Spleen (tissue), 11 donors: ENCODE measurements around the gene LYRM4. TPM values are rescaled to one million over a fixed set of nuclear protein-coding genes. Genes with fewer than 3 reads are reported as not detected.

Experiments used
- DNase-seq: peaks from one replicate; pipeline ENCODE4 v3.0.0-alpha.2; 2020
- H3K27ac ChIP-seq, 8 donors: fragments of 200-600 bp; sonication (generic) in 7 of 8; 1 replicate in 4 of 8; 2 replicates in 4 of 8; pipeline versions ENCODE4 v1.5.0 to v1.8.0; 2016 to 2021; ENCODE audit warnings: inconsistent platforms in 4 of 8, mild to moderate bottlenecking in 4 of 8, moderate library complexity in 1 of 8
- H3K27me3 ChIP-seq, 7 donors: fragments of 200-600 bp; sonication (generic) in 6 of 7; replicated peaks in 1 of 7; 1 replicate in 4 of 7; 2 replicates in 3 of 7; pipeline versions ENCODE4 v1.5.0 to v1.8.0; 2016 to 2021; ENCODE audit warnings: inconsistent platforms in 3 of 7, mild to moderate bottlenecking in 1 of 7
- H3K36me3 ChIP-seq, 6 donors: fragments of 200-600 bp; sonication (generic) in 5 of 6; 1 replicate in 4 of 6; 2 replicates in 2 of 6; pipeline versions ENCODE4 v1.5.0 to v1.8.0; 2016 to 2021; ENCODE audit warnings: inconsistent platforms in 2 of 6
- H3K4me1 ChIP-seq, 6 donors: fragments of 200-600 bp; sonication (generic) in 5 of 6; 1 replicate in 3 of 6; 2 replicates in 3 of 6; pipeline versions ENCODE4 v1.5.0 to v1.8.0; 2016 to 2021; ENCODE audit warnings: inconsistent platforms in 3 of 6
- H3K4me3 ChIP-seq, 8 donors: fragments of 200-600 bp; sonication (generic) in 7 of 8; 1 replicate in 4 of 8; 2 replicates in 4 of 8; pipeline versions ENCODE4 v1.5.0 to v1.8.0; 2016 to 2021; ENCODE audit warnings: inconsistent platforms in 4 of 8, mild to moderate bottlenecking in 4 of 8, moderate library complexity in 2 of 8
- H3K9me3 ChIP-seq, 8 donors: fragments of 200-600 bp; sonication (generic) in 7 of 8; 1 replicate in 4 of 8; 2 replicates in 4 of 8; pipeline versions ENCODE4 v1.5.0 to v1.8.0; 2016 to 2021; ENCODE audit warnings: inconsistent platforms in 4 of 8
- POLR2A ChIP-seq, 3 donors: fragments of 450-650 bp; IDR thresholded peaks; one replicate each; pipeline ENCODE4 v1.5.1; 2017; ENCODE audit warnings: antibody characterized with exemption in 3 of 3, mild to moderate bottlenecking in 1 of 3
- POLR2AphosphoS5 ChIP-seq, 3 donors: sonication (generic); formaldehyde crosslinking; IDR thresholded peaks; one replicate each; pipeline ENCODE4 v1.5.1; 2017; ENCODE audit warnings: antibody characterized with exemption in 3 of 3
- WGBS, 5 donors: extraction: QIAGEN DNeasy Blood & Tissue Kit in 3 of 5; methylation state at CpG; one replicate each; pipeline versions ENCODE4 v1.1.5 to v1.1.7; 2013 to 2018; 5-methylcytosine and 5-hydroxymethylcytosine counted together
- intact Hi-C: fragments of 100-400 bp; cut with DNase I; formaldehyde crosslinking; loops from one replicate; pipeline ENCODE4 v1.15.0; 2023; ENCODE audit warnings: low total_unique reads
- polyA plus RNA-seq, 3 donors: library from polyadenylated mRNA; stranded (reverse); fragments of 200-250 nt; gene quantifications; one replicate each; pipeline ENCODE4 v1.2.1, GENCODE V29; 2013
- total RNA-seq, 7 donors: library from RNA; depleted of rRNA in 3 of 7; stranded (reverse); fragments of >200 nt in 3 of 7; fragmentation: NEBNext Ultra II Directional in 4 of 7; extraction: Animal tissue kit (Norgen Biotek cat#: 25700) in 4 of 7; gene quantifications; one replicate each; pipeline versions ENCODE4 v1.1.0 to v1.2.1, GENCODE V29; 2016 to 2021
- TF ChIP-seq, protein P1 (sequence below), 11 experiments: fragments of 200-600 bp in 7 of 11; fragments of 450-650 bp in 4 of 11; sonication (generic) in 4 of 11; IDR thresholded peaks in 8 of 11; conservative IDR thresholded peaks in 3 of 11; 1 replicate in 7 of 11; 2 replicates in 4 of 11; pipeline versions ENCODE4 v1.4.0 to v1.8.0; 2016 to 2021; ENCODE audit warnings: antibody characterized with exemption in 11 of 11, inconsistent platforms in 4 of 11, mild to moderate bottlenecking in 1 of 11
- donor health status: healthy with polysubstance abuse.
- donor health status: DM: no; HTN: no; CAD: no; lungs with moderate emphysema.
- donor health status: DM: no; HTN: no; CAD: no.
- donor health status: Bipolar disorder and iron deficiency.
- donor health status: healthy.
- donor health status: DM: no; HTN: no; CAD: no.
- donor health status: DM: yes; HTN: yes; CAD: no.

The LYRM4 gene
- total and polyA plus RNA-seq, 10 donors = 32.1 to 58.1 (median 38.7) TPM

DNA sequence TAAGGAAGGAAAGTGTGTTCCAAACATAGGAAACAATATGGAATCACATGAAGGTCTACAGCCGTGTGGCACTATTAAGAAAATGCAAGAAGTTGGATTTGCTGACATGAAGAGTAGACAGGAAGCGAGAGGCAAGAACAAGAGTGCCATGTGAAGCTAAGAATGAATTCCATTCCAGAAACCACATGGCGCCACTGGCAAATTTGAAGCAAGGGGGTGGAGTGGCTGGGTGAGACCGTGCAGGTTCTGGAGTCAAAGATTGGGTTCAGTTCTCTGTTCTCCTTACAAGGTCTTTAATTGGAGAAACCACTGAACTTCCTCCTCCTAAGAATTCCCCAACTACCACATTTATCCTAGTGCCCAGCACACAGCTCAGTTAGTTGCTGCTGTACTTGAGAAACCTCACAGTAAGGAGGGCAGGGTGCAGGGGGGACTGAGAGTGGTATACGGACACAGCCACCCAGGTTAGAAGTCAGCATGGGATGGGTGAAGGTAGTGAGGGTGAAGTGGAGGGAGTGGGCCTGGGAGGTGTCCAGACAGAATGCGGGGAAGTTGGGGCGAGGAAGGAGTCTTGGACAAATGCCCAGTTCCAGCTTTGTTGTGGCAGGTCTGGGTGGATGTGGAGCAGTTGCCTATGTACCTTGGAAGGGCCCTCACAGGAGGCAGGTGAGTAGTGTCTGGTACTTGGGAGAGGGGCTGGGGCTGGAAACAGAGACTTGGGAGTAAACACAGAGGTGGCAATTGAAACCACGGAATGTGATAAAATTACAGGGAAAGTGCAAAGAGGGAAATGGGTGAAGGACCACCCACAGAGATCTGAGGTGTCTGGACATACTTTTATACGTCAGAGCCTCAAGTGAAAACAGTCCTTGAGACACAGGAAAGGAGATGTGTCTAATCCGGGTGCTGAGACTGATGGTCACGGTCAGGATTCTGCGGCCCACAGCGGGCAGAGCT is 14.3 kb downstream of the LYRM4 start:
- Histone ChIP-seq H3K9me3 (peaks cover 0 to 4% (median 0%) of the 10 kb centered on the region in 8 donors), H3K36me3 (peaks cover 0 to 10% (median 1%) of the 10 kb centered on the region in 6 donors), H3K4me1 (no peaks in the 10 kb centered on the region), H3K4me3 (no peak overlapping the region), H3K27ac (no peak overlapping the region), H3K27me3 (no peaks in the 10 kb centered on the region)
- DNase-seq = no peak
- WGBS, 5 donors = 85 to 90% (median 87%) methylated on average over 13 of the region's 13 CpGs
- TF ChIP-seq POLR2AphosphoS5 (IDR thresholded peaks at IDR 0.05) (no peak), POLR2A (IDR thresholded peaks at IDR 0.05) (no peak)
- intact Hi-C loops = no loop called here

DNA sequence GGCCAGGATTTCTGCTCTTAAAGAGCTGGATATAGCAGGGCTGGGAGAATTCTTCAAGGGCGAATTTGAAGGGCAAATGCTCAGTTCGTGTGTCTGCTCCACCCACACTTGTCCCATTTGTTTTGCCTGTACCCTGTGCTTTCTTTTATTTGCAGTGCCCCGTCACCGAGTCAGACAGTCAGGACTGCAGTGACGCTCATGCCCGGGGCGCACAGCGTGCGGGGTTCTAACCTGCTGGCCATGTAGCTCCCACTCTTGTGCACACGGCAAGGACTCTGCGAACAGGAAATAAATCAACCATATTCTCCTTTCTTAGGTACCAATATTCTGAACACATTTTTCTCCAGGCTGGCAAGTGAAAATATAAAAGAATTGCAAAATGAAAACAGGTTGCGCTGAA is 17.7 kb downstream of the LYRM4 start:
- Histone ChIP-seq H3K36me3 (peaks cover 0 to 24% (median 2%) of the 10 kb centered on the region in 6 donors), H3K27ac (no peak overlapping the region), H3K4me1 (peaks cover 0 to 7% (median 0%) of the 10 kb centered on the region in 6 donors), H3K27me3 (no peaks in the 10 kb centered on the region), H3K4me3 (no peak overlapping the region), H3K9me3 (no peaks in the 10 kb centered on the region)
- 84 to 96% (median 88%) methylated on average over 12 of the region's 12 CpGs for WGBS, 5 donors
- DNase-seq = no peak
- intact Hi-C loops = no loop called here
- TF ChIP-seq, protein P1, sequence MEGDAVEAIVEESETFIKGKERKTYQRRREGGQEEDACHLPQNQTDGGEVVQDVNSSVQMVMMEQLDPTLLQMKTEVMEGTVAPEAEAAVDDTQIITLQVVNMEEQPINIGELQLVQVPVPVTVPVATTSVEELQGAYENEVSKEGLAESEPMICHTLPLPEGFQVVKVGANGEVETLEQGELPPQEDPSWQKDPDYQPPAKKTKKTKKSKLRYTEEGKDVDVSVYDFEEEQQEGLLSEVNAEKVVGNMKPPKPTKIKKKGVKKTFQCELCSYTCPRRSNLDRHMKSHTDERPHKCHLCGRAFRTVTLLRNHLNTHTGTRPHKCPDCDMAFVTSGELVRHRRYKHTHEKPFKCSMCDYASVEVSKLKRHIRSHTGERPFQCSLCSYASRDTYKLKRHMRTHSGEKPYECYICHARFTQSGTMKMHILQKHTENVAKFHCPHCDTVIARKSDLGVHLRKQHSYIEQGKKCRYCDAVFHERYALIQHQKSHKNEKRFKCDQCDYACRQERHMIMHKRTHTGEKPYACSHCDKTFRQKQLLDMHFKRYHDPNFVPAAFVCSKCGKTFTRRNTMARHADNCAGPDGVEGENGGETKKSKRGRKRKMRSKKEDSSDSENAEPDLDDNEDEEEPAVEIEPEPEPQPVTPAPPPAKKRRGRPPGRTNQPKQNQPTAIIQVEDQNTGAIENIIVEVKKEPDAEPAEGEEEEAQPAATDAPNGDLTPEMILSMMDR (IDR thresholded peaks at IDR 0.05 in 8 of 11, conservative IDR thresholded peaks at IDR 0.05 in 3 of 11) = no peak
- no peak for TF ChIP-seq POLR2AphosphoS5 (IDR thresholded peaks at IDR 0.05)
- TF ChIP-seq POLR2A (IDR thresholded peaks at IDR 0.05) = no peak

DNA sequence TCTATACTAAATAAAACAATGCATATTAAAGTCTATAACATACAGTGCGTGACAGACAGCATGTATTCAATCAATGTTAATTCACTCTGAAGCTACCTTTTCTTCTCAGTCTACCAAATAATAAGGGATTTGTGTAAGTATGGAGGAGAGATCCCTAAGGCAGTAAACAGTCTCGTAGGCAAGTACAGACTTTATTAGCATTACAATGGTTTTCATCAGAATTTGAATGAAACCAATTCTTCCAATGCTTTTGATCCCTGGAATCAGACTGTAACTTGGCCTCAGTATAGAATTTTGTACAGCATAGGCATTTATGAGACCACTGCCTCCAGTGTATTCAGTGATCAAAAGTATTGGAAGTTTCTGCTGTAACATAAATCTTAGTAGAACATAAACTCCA is 19.5 kb downstream of the LYRM4 start:
- Histone ChIP-seq H3K4me3 (no peak overlapping the region), H3K36me3 (peaks cover 0 to 25% (median 2%) of the 10 kb centered on the region in 6 donors), H3K4me1 (peaks cover 0 to 7% (median 0%) of the 10 kb centered on the region in 6 donors), H3K9me3 (no peaks in the 10 kb centered on the region), H3K27me3 (no peaks in the 10 kb centered on the region), H3K27ac (no peak overlapping the region)
- intact Hi-C loops = no loop called here
- TF ChIP-seq, protein P1 (IDR thresholded peaks at IDR 0.05 in 8 of 11, conservative IDR thresholded peaks at IDR 0.05 in 3 of 11) = no peak
- no peak for TF ChIP-seq POLR2AphosphoS5 (IDR thresholded peaks at IDR 0.05)
- TF ChIP-seq POLR2A (IDR thresholded peaks at IDR 0.05) = no peak
- WGBS, 5 donors = 90 to 99% (median 93%) methylated on average over 2 of the region's 2 CpGs
- DNase-seq = no peak

DNA sequence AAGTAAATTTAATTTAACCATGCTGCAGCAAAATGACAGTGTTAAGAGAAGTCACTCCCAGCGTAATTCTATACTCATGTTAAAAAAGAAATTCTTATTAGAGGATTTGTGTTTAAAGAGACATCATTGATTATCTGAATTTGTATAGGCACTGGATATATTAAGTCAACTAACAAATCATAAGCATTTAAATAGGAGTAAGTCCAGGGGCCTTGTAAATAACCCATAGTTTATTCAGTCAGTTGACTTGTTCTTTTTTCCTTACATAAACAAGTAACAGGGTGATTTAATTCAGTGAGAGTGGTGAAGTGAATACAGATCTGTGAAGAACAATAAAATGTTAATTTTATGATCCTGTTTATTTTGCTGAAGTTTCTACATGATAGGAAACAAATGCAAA is 22.4 kb downstream of the LYRM4 start:
- no peak for DNase-seq
- TF ChIP-seq POLR2AphosphoS5 (IDR thresholded peaks at IDR 0.05) = no peak
- TF ChIP-seq, protein P1 (IDR thresholded peaks at IDR 0.05 in 8 of 11, conservative IDR thresholded peaks at IDR 0.05 in 3 of 11) = no peak
- TF ChIP-seq POLR2A (IDR thresholded peaks at IDR 0.05) = no peak
- peaks cover 0 to 36% (median 4%) of the 10 kb centered on the region in 6 donors for H3K36me3 ChIP-seq
- no peak overlapping the region for H3K4me3 ChIP-seq
- no peaks in the 10 kb centered on the region for H3K27me3 ChIP-seq
- WGBS, 5 donors = 92 to 98% (median 93%) methylated on average over 1 of the region's 1 CpG
- H3K9me3 ChIP-seq = no peaks in the 10 kb centered on the region
- intact Hi-C loops = no loop called here
- H3K4me1 ChIP-seq = peaks cover 0 to 7% (median 0%) of the 10 kb centered on the region in 6 donors
- no peak overlapping the region for H3K27ac ChIP-seq
